Measurements from ENCODE around the gene TMEM168. TPM values are rescaled to one million over a fixed set of nuclear protein-coding genes. Genes with fewer than 3 reads are reported as not detected.

The TMEM168 gene
- total RNA-seq, 4 donors from 2014 or later = 23.8 to 57.5 (median 30.1) TPM

- no peak for TF ChIP-seq POLR2A (IDR thresholded peaks at IDR 0.05)
- no peak for TF ChIP-seq EP300 (IDR thresholded peaks at IDR 0.05)
- no peak for TF ChIP-seq POLR2AphosphoS5 (IDR thresholded peaks at IDR 0.05)
- TF ChIP-seq, protein P1, sequence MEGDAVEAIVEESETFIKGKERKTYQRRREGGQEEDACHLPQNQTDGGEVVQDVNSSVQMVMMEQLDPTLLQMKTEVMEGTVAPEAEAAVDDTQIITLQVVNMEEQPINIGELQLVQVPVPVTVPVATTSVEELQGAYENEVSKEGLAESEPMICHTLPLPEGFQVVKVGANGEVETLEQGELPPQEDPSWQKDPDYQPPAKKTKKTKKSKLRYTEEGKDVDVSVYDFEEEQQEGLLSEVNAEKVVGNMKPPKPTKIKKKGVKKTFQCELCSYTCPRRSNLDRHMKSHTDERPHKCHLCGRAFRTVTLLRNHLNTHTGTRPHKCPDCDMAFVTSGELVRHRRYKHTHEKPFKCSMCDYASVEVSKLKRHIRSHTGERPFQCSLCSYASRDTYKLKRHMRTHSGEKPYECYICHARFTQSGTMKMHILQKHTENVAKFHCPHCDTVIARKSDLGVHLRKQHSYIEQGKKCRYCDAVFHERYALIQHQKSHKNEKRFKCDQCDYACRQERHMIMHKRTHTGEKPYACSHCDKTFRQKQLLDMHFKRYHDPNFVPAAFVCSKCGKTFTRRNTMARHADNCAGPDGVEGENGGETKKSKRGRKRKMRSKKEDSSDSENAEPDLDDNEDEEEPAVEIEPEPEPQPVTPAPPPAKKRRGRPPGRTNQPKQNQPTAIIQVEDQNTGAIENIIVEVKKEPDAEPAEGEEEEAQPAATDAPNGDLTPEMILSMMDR (IDR thresholded peaks at IDR 0.05) = no peak
- 14% methylated on average over 12 of the region's 12 CpGs for WGBS
- no peak for DNase-seq (ENCODE audit: low spot score in 2 of 2)
- Histone ChIP-seq H3K36me3 (no peaks in the 10 kb centered on the region), H3K9me3 (no peaks in the 10 kb centered on the region), H3K27ac (peak overlapping the region; percentile 96), H3K4me1 (peaks cover 28% of the 10 kb centered on the region), H3K4me3 (peak overlapping the region; percentile 84), H3K27me3 (no peaks in the 10 kb centered on the region)
Measured at GRCh38 chr7:112790586-112791003, 402 bp upstream of the TMEM168 start.

DNA sequence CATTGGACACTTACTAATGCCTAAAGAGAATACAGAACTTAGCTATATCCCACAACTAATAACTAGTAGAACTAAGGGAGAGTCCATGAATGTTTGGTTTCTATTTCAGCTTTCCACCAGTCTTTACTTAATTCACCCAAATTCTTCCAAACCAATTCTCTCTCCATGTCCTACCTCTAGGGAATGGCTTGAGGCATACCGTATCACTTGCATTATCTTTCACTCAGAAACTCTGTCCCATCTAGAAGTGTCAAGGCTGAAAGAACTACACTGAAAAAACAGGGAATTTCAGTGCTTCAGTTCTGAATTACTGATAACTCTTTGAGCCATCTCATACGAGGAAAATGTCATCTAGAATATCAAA, 758 bp downstream of the TMEM168 start:
- no peaks in the 10 kb centered on the region for H3K9me3 ChIP-seq
- peak overlapping the region; percentile 84 for H3K4me3 ChIP-seq
- no peaks in the 10 kb centered on the region for H3K27me3 ChIP-seq
- no peaks in the 10 kb centered on the region for H3K36me3 ChIP-seq
- H3K4me1 ChIP-seq = peaks cover 28% of the 10 kb centered on the region
- peak overlapping the region; percentile 96 for H3K27ac ChIP-seq
- DNase-seq (ENCODE audit: low spot score in 2 of 2) = no peak
- TF ChIP-seq EP300 (IDR thresholded peaks at IDR 0.05) (no peak), POLR2A (IDR thresholded peaks at IDR 0.05) (no peak), POLR2AphosphoS5 (IDR thresholded peaks at IDR 0.05) (no peak)
- TF ChIP-seq, protein P1 (IDR thresholded peaks at IDR 0.05) = no peak
- WGBS = 0% methylated on average over 2 of the region's 2 CpGs

DNA sequence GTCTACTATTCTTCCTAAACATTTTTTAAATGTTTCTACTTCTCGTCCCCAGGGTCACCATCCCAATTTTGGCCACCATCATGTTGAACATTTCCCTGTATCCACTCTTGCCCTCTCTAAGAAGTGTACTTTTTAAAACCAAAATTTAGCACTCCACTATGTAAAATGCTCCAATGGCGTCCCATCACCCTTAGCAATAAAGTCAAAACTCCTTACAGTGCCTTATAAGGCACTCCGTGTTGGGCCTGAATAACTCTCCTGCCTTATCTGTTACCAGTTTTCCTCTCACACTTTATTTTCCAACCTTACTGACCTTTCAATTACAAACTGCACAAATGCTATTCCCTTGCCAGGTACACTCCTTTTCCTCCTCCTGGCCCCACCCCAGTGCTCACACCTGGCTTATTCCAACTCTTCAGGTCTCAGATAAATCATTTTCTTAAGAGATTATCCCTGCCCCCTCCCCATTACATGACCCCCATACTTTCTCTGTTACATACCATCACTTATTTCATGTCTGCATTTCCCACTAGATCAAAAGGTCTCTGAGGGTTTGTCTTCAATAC, 1.3 kb downstream of the TMEM168 start:
- Histone ChIP-seq H3K4me3 (peak overlapping the region; percentile 84), H3K9me3 (no peaks in the 10 kb centered on the region), H3K27me3 (no peaks in the 10 kb centered on the region), H3K4me1 (peaks cover 28% of the 10 kb centered on the region), H3K27ac (peak overlapping the region; percentile 96), H3K36me3 (no peaks in the 10 kb centered on the region)
- 51% methylated on average over 3 of the region's 3 CpGs for WGBS
- TF ChIP-seq POLR2A (IDR thresholded peaks at IDR 0.05) (no peak), EP300 (IDR thresholded peaks at IDR 0.05) (no peak), POLR2AphosphoS5 (IDR thresholded peaks at IDR 0.05) (no peak)
- TF ChIP-seq, protein P1 (IDR thresholded peaks at IDR 0.05) = no peak
- DNase-seq (ENCODE audit: low spot score in 2 of 2) = no peak

- H3K9me3 ChIP-seq = no peaks in the 10 kb centered on the region
- H3K27me3 ChIP-seq = no peaks in the 10 kb centered on the region
- TF ChIP-seq EP300 (IDR thresholded peaks at IDR 0.05) = no peak
- no peak for DNase-seq (ENCODE audit: low spot score in 2 of 2)
- H3K4me3 ChIP-seq = no peak overlapping the region
- peaks cover 35% of the 10 kb centered on the region for H3K4me1 ChIP-seq
- no peak overlapping the region for H3K27ac ChIP-seq
- 95% methylated on average over 6 of the region's 6 CpGs for WGBS
- H3K36me3 ChIP-seq = peaks cover 4% of the 10 kb centered on the region
Measured at GRCh38 chr7:112784603-112785002, 5.6 kb downstream of the TMEM168 start.

- H3K4me1 ChIP-seq = peaks cover 19% of the 10 kb centered on the region
- peaks cover 4% of the 10 kb centered on the region for H3K36me3 ChIP-seq
- no peak overlapping the region for H3K4me3 ChIP-seq
- H3K9me3 ChIP-seq = no peaks in the 10 kb centered on the region
- no peak for DNase-seq (ENCODE audit: low spot score in 2 of 2)
- TF ChIP-seq POLR2AphosphoS5 (IDR thresholded peaks at IDR 0.05) = no peak
- TF ChIP-seq POLR2A (IDR thresholded peaks at IDR 0.05) = no peak
- TF ChIP-seq EP300 (IDR thresholded peaks at IDR 0.05) = no peak
- TF ChIP-seq, protein P1 (IDR thresholded peaks at IDR 0.05) = no peak
- no peaks in the 10 kb centered on the region for H3K27me3 ChIP-seq
- peak overlapping the region; percentile 40 for H3K27ac ChIP-seq
Measured at GRCh38 chr7:112782498-112782897, 7.7 kb downstream of the TMEM168 start.

- H3K27ac ChIP-seq = no peak overlapping the region
- H3K9me3 ChIP-seq = no peaks in the 10 kb centered on the region
- H3K4me1 ChIP-seq = peaks cover 19% of the 10 kb centered on the region
- no peak for TF ChIP-seq EP300 (IDR thresholded peaks at IDR 0.05)
- TF ChIP-seq POLR2A (IDR thresholded peaks at IDR 0.05) = no peak
- TF ChIP-seq, protein P1 (IDR thresholded peaks at IDR 0.05) = no peak
- 92% methylated on average over 3 of the region's 3 CpGs for WGBS
- H3K27me3 ChIP-seq = no peaks in the 10 kb centered on the region
- H3K36me3 ChIP-seq = peaks cover 4% of the 10 kb centered on the region
- no peak for DNase-seq (ENCODE audit: low spot score in 2 of 2)
- H3K4me3 ChIP-seq = no peak overlapping the region
Measured at GRCh38 chr7:112781558-112781957, 8.6 kb downstream of the TMEM168 start.

Measured in suprapubic skin (tissue), 4 donors.